Hepatocyte (in vitro differentiated cells): ENCODE data around the gene SMIM24.

Experiments
- EZH2 ChIP-seq: fragments of 200-600 bp; sonication (generic); IDR thresholded peaks from 2 replicates; pipeline ENCODE4 v1.6.1; 2016; ENCODE audit warnings: antibody characterized with exemption, mild to moderate bottlenecking, borderline replicate concordance
- EZH2phosphoT487 ChIP-seq: fragments of 200-600 bp; sonication (generic); IDR thresholded peaks from one replicate; pipeline ENCODE4 v1.6.1; 2018; ENCODE audit warnings: antibody characterized with exemption, mild to moderate bottlenecking, low read depth, moderate library complexity; ENCODE audit not compliant: unreplicated experiment, severe bottlenecking

DNA sequence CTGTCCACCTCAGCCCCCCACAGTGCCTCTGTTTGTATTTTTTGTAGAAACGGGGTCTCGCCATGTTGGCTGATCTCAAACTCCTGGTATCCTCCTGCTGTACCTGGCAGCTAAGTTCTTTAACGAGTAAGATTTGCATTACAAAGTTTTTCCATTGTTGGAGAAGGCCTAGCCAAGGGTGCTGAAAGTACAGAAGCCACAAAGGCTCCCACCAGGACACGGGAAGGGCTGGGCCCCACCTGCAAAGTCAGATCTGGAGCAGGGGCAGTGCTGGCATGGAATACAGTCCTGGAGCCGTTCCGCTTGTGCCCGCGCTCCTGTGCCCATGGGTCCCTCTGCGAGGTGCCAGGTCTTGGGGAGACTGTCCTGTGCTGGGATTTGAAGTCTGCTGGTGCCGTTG, 37.9 kb upstream of the SMIM24 start:
- no peak for TF ChIP-seq EZH2
- TF ChIP-seq EZH2phosphoT487, result no peak
